Caco-2 (cell line): Measurements from ENCODE around the gene DDX6. TPM values are rescaled to one million over a fixed set of nuclear protein-coding genes. Genes with fewer than 3 reads are reported as not detected.

Experiments
- BruUV-seq: library from RNA; stranded (reverse); fragments of 400-500 nt; replicated peaks from 2 replicates; lab custom pipeline; 2021; lab: Mats Ljungman, UMichigan
- CTCF ChIA-PET: fragments of 300-600 bp; sonication (Branson Sonifier 250); formaldehyde crosslinking; loops from one replicate; lab custom pipeline; 2022; ENCODE audit warnings: antibody characterized with exemption; lab: Charles Lee
- POLR2A ChIA-PET: fragments of 300-600 bp; sonication (Branson Sonifier 250); formaldehyde crosslinking; loops from one replicate; lab custom pipeline; 2022; ENCODE audit warnings: antibody characterized with exemption; lab: Charles Lee
- DNase-seq, 2 experiments: peaks; one replicate each; pipeline versions ENCODE4 v3.0.0 to v3.0.0-alpha.2; 2020 to 2022
- H3K27me3 ChIP-seq: replicated peaks from 2 replicates; pipeline ENCODE4 v1.6.0; 2011; ENCODE audit warnings: low read length; ENCODE audit not compliant: control insufficient read depth, insufficient read depth
- H3K36me3 ChIP-seq: 2 replicates; pipeline ENCODE4 v1.5.1; 2011; ENCODE audit warnings: low read length; ENCODE audit not compliant: control insufficient read depth, insufficient read depth
- H3K4me1 ChIP-seq: fragments of 250-450 bp; sonication (Bioruptor Pico); 2 replicates; pipeline ENCODE4 v1.5.1; 2020; ENCODE audit warnings: mild to moderate bottlenecking
- H3K4me3 ChIP-seq: 2 replicates; pipeline ENCODE4 v1.5.1; 2011; ENCODE audit warnings: low read depth, mild to moderate bottlenecking, control low read depth, low read length
- H3K9me3 ChIP-seq: fragments of 250-450 bp; sonication (Bioruptor Pico); 2 replicates; pipeline ENCODE4 v1.5.1; 2020; ENCODE audit warnings: mild to moderate bottlenecking, moderate library complexity
- H3K27ac Mint-ChIP-seq: one replicate; pipeline ENCODE4 v1.8.0; 2022; ENCODE audit warnings: mixed read lengths; ENCODE audit not compliant: unreplicated experiment
- H3K27me3 Mint-ChIP-seq: one replicate; pipeline ENCODE4 v1.8.0; 2022; ENCODE audit warnings: mixed read lengths; ENCODE audit not compliant: insufficient read depth, unreplicated experiment
- H3K36me3 Mint-ChIP-seq: one replicate; pipeline ENCODE4 v1.8.0; 2022; ENCODE audit warnings: mild to moderate bottlenecking, mixed read lengths; ENCODE audit not compliant: insufficient read depth, unreplicated experiment
- H3K4me1 Mint-ChIP-seq: one replicate; pipeline ENCODE4 v1.8.0; 2022; ENCODE audit warnings: low read depth, mixed read lengths; ENCODE audit not compliant: unreplicated experiment
- H3K4me3 Mint-ChIP-seq: one replicate; pipeline ENCODE4 v1.8.0; 2022; ENCODE audit warnings: mild to moderate bottlenecking, moderate library complexity, mixed read lengths; ENCODE audit not compliant: unreplicated experiment
- H3K9me3 Mint-ChIP-seq: one replicate; pipeline ENCODE4 v1.8.0; 2022; ENCODE audit warnings: mixed read lengths; ENCODE audit not compliant: unreplicated experiment
- CTCF ChIP-seq, 2 experiments: fragments of 200-600 bp in 1 of 2; IDR thresholded peaks; 1 replicate in 1 of 2; 2 replicates in 1 of 2; pipeline versions ENCODE4 v1.5.1 to v1.8.0; 2011 to 2022; ENCODE audit warnings: antibody characterized with exemption in 1 of 2, control low read depth in 1 of 2, inconsistent platforms in 1 of 2, low read depth in 1 of 2, low read length in 1 of 2, mild to moderate bottlenecking in 1 of 2, moderate library complexity in 1 of 2; ENCODE audit not compliant: insufficient read depth in 1 of 2, severe bottlenecking in 1 of 2, unreplicated experiment in 1 of 2
- intact Hi-C: fragments of 100-400 bp; cut with micrococcal nuclease; formaldehyde crosslinking; loops from one replicate; pipeline ENCODE4 v1.10.0; 2022; ENCODE audit not compliant: unreplicated experiment
- total RNA-seq: library from RNA; stranded (reverse); gene quantifications from 2 replicates; pipeline ENCODE4 v1.2.3, GENCODE V29; 2022

The DDX6 gene
- total RNA-seq, 1 experiment from 2014 or later: 131 TPM

DNA sequence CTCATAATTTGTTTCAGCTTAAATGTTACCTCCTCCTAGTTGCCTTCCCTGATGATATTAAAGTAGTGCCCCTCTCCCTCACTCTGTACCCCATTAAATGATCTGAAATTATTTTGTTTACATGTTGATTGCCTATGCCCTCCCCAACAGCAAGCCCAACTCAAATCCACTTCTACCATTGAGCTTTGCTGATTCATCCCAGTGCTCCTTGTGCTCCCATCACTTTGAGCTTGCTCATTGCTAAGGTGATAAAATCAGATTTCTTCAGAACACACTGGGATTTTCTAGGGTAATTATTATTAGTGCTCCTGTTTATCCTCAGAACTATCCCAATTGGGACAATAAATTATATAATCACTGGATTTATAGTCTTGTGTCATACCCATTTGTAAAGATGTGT is 8.4 kb upstream of the DDX6 start:
- POLR2A ChIA-PET: interaction anchor here (0.6 kb wide), 1 partner anchor 198 kb away, joined by 5 read pairs; no protein-coding TSS in a partner anchor
- no peaks in the 10 kb centered on the region for H3K9me3 Mint-ChIP-seq
- DNase-seq: no peak
- peaks cover 7% of the 10 kb centered on the region for H3K4me1 Mint-ChIP-seq
- no peak overlapping the region for H3K4me3 Mint-ChIP-seq
- no peaks in the 10 kb centered on the region for H3K27me3 Mint-ChIP-seq
- no peaks in the 10 kb centered on the region for H3K36me3 Mint-ChIP-seq
- H3K4me1 ChIP-seq: no peaks in the 10 kb centered on the region
- CTCF ChIA-PET: no interaction called here
- intact Hi-C loops: no loop called here
- H3K36me3 ChIP-seq: no peaks in the 10 kb centered on the region
- no peaks in the 10 kb centered on the region for H3K27me3 ChIP-seq
- H3K4me3 ChIP-seq: no peak overlapping the region
- no peak overlapping the region for H3K27ac Mint-ChIP-seq
- no peaks in the 10 kb centered on the region for H3K9me3 ChIP-seq
- TF ChIP-seq CTCF (IDR thresholded peaks at IDR 0.05; ENCODE audit: insufficient read depth in 1 of 2, low read depth in 1 of 2, low read length in 1 of 2, severe bottlenecking in 1 of 2, unreplicated experiment in 1 of 2): no peak
- BruUV-seq: no TSS peak

GRCh38 chr11:118797510-118797909 is 6.5 kb upstream of the DDX6 start:
- intact Hi-C loops: no loop called here
- Histone ChIP-seq H3K4me1 (peaks cover 6% of the 10 kb centered on the region), H3K27me3 (no peaks in the 10 kb centered on the region), H3K4me3 (no peak overlapping the region), H3K36me3 (no peaks in the 10 kb centered on the region), H3K9me3 (no peaks in the 10 kb centered on the region)
- Mint-ChIP-seq H3K27ac (no peak overlapping the region), H3K36me3 (peaks cover 6% of the 10 kb centered on the region), H3K27me3 (no peaks in the 10 kb centered on the region), H3K4me1 (peaks cover 13% of the 10 kb centered on the region), H3K4me3 (no peak overlapping the region), H3K9me3 (no peaks in the 10 kb centered on the region)
- DNase-seq: no peak
- no TSS peak for BruUV-seq
- no peak for TF ChIP-seq CTCF (IDR thresholded peaks at IDR 0.05; ENCODE audit: insufficient read depth in 1 of 2, low read depth in 1 of 2, low read length in 1 of 2, severe bottlenecking in 1 of 2, unreplicated experiment in 1 of 2)
- CTCF ChIA-PET: interaction anchor here (0.5 to 0.7 kb wide), 2 partner anchors 144 to 634 kb away, joined by 3 to 7 read pairs; no protein-coding TSS in a partner anchor
- POLR2A ChIA-PET: no interaction called here

- no peak for TF ChIP-seq CTCF (IDR thresholded peaks at IDR 0.05; ENCODE audit: insufficient read depth in 1 of 2, low read depth in 1 of 2, low read length in 1 of 2, severe bottlenecking in 1 of 2, unreplicated experiment in 1 of 2)
- H3K9me3 Mint-ChIP-seq: no peaks in the 10 kb centered on the region
- TSS peak; percentile 32 for BruUV-seq
- Histone ChIP-seq H3K36me3 (no peaks in the 10 kb centered on the region), H3K27me3 (no peaks in the 10 kb centered on the region), H3K4me3 (peak overlapping the region; percentile 63; the same call in 1 of the 2 replicates), H3K4me1 (peaks cover 23% of the 10 kb centered on the region), H3K9me3 (no peaks in the 10 kb centered on the region)
- ChIA-PET POLR2A (interaction anchor here (0.6 to 1.1 kb wide), 5 partner anchors 11 to 310 kb away, joined by 3 to 8 read pairs (median 4); partner anchors contain the start of genes BCL9L and DPAGT1), CTCF (interaction anchor here (0.8 to 3.6 kb wide), 7 partner anchors 53 to 206 kb away, joined by 3 to 22 read pairs (median 4); partner anchors contain the start of gene BCL9L)
- H3K4me3 Mint-ChIP-seq: peak overlapping the region; percentile 93
- DNase-seq: peak; percentile 84 to 91
- peaks cover 46% of the 10 kb centered on the region for H3K36me3 Mint-ChIP-seq
- intact Hi-C loops: loop anchor here (1.0 to 5.0 kb wide), 3 partner anchors 54 to 164 kb away; partner anchors contain the start of gene UPK2
- no peaks in the 10 kb centered on the region for H3K27me3 Mint-ChIP-seq
- peaks cover 30% of the 10 kb centered on the region for H3K4me1 Mint-ChIP-seq
- H3K27ac Mint-ChIP-seq: peak overlapping the region; percentile 90
These were observed 1.7 kb upstream of the DDX6 start for GRCh38 chr11:118792570-118793124.
